Endothelial cell of umbilical vein (primary cell): ENCODE measurements around the gene CD164L2. TPM values are rescaled to one million over a fixed set of nuclear protein-coding genes. Genes with fewer than 3 reads are reported as not detected.

Experiments used
- BruUV-seq: library from RNA; stranded (reverse); fragments of 400-500 nt; replicated peaks from 2 replicates; lab custom pipeline; 2021; lab: Mats Ljungman, UMichigan
- CTCF ChIA-PET: fragments of 300-600, 350-600 bp; sonication (Branson Sonifier 250); formaldehyde crosslinking; loops from one replicate; lab custom pipeline; 2021; ENCODE audit warnings: antibody characterized with exemption, inconsistent platforms; lab: Charles Lee
- POLR2A ChIA-PET: fragments of 300-600, 350-600 bp; sonication (Branson Sonifier 250); formaldehyde crosslinking; loops from one replicate; lab custom pipeline; 2021; ENCODE audit warnings: antibody characterized with exemption, inconsistent platforms; lab: Charles Lee
- DNase-seq: peaks from one replicate; pipeline ENCODE4 v3.0.0-alpha.2; 2011; ENCODE audit warnings: low read depth, low spot score
- FAIRE-seq: peaks from 2 replicates; lab custom pipeline; 2011; peaks lifted over from hg19 to GRCh38; lab: Jason Lieb, UNC
- H2AFZ ChIP-seq: 2 replicates; pipeline ENCODE4 v1.6.0; 2012; ENCODE audit warnings: low read depth, low read length, control low read depth, inconsistent platforms
- H3K27ac ChIP-seq: 2 replicates; pipeline ENCODE4 v1.5.1; 2011; ENCODE audit warnings: low read depth, mild to moderate bottlenecking, control low read depth, low read length, moderate library complexity; ENCODE audit not compliant: insufficient read depth
- H3K27me3 ChIP-seq, 2 experiments: 2 replicates each; pipeline versions ENCODE4 v1.6.0 to v1.6.1; 2011; ENCODE audit warnings: low read length in 2 of 2, mixed read lengths in 1 of 2; ENCODE audit not compliant: control insufficient read depth in 2 of 2, insufficient read depth in 2 of 2
- H3K36me3 ChIP-seq, 2 experiments: 2 replicates in 1 of 2; 3 replicates in 1 of 2; pipeline ENCODE4 v1.5.1; 2011; ENCODE audit warnings: low read length in 2 of 2, mild to moderate bottlenecking in 1 of 2, moderate library complexity in 1 of 2; ENCODE audit not compliant: control insufficient read depth in 2 of 2, insufficient read depth in 2 of 2; ENCODE audit errors: extremely low read depth in 1 of 2
- H3K4me1 ChIP-seq: 3 replicates; pipeline ENCODE4 v1.5.1; 2011; ENCODE audit warnings: mild to moderate bottlenecking, low read length; ENCODE audit not compliant: control insufficient read depth, insufficient read depth; ENCODE audit errors: extremely low read depth
- H3K4me2 ChIP-seq: 2 replicates; pipeline ENCODE4 v1.6.1; 2011; ENCODE audit warnings: low read length, control low read depth, mixed read lengths; ENCODE audit not compliant: insufficient read depth
- H3K4me3 ChIP-seq, 3 experiments: fragments of 200-600 bp in 1 of 3; sonication (generic), shearing (Covaris generic) in 1 of 3; replicated peaks in 1 of 3; 2 replicates each; pipeline ENCODE4 v1.5.1; 2011 to 2016; ENCODE audit warnings: control low read depth in 3 of 3, low read length in 3 of 3, mild to moderate bottlenecking in 2 of 3, inconsistent platforms in 1 of 3, low read depth in 1 of 3, moderate library complexity in 1 of 3; ENCODE audit not compliant: insufficient read depth in 1 of 3
- H3K79me2 ChIP-seq: 2 replicates; pipeline ENCODE4 v1.6.0; 2012; ENCODE audit warnings: low read length, inconsistent platforms; ENCODE audit not compliant: control insufficient read depth, insufficient read depth
- H3K9ac ChIP-seq: replicated peaks from 2 replicates; pipeline ENCODE3; 2011; ENCODE audit warnings: low read length, control low read depth; ENCODE audit not compliant: insufficient read depth; ENCODE audit errors: extremely low read depth
- H3K9me1 ChIP-seq: replicated peaks from 3 replicates; pipeline ENCODE4 v1.6.0; 2011; ENCODE audit warnings: mild to moderate bottlenecking, low read length; ENCODE audit not compliant: control insufficient read depth, insufficient read depth; ENCODE audit errors: extremely low read depth
- H3K9me3 ChIP-seq: replicated peaks from 2 replicates; pipeline ENCODE4 v1.5.1; 2012; ENCODE audit warnings: low read length, inconsistent platforms; ENCODE audit not compliant: control insufficient read depth, insufficient read depth
- H4K20me1 ChIP-seq: replicated peaks from 2 replicates; pipeline ENCODE3; 2011; ENCODE audit warnings: mild to moderate bottlenecking, low read length; ENCODE audit not compliant: control insufficient read depth, insufficient read depth; ENCODE audit errors: extremely low read depth
- CTCF ChIP-seq, 2 donors: IDR thresholded peaks; 1 replicate in 1 of 2; 2 replicates in 1 of 2; pipeline ENCODE4 v1.5.1; 2011; ENCODE audit warnings: low read length in 2 of 2, mild to moderate bottlenecking in 2 of 2, moderate library complexity in 2 of 2, control low read depth in 1 of 2, inconsistent platforms in 1 of 2, low read depth in 1 of 2; ENCODE audit not compliant: insufficient read depth in 1 of 2; ENCODE audit errors: extremely low read depth in 1 of 2
- EZH2 ChIP-seq: IDR thresholded peaks from 2 replicates; pipeline ENCODE4 v1.6.1; 2012; ENCODE audit warnings: borderline replicate concordance, low read depth, mild to moderate bottlenecking, moderate library complexity, low read length, inconsistent platforms; ENCODE audit not compliant: severe bottlenecking
- FOS ChIP-seq: IDR thresholded peaks from 2 replicates; pipeline ENCODE4 v1.6.1; 2011; ENCODE audit warnings: mild to moderate bottlenecking, low read length, moderate library complexity, borderline replicate concordance; ENCODE audit not compliant: insufficient read depth
- GATA2 ChIP-seq: IDR thresholded peaks from 2 replicates; pipeline ENCODE4 v1.7.0; 2011; ENCODE audit warnings: low read depth, mild to moderate bottlenecking, moderate library complexity, mixed read lengths, low read length; ENCODE audit not compliant: insufficient read length, insufficient read depth
- JUN ChIP-seq: IDR thresholded peaks from 2 replicates; pipeline ENCODE4 v1.6.1; 2011; ENCODE audit warnings: borderline replicate concordance, low read depth; ENCODE audit not compliant: insufficient read length, insufficient read depth
- MAX ChIP-seq: IDR thresholded peaks from 2 replicates; pipeline ENCODE4 v1.6.1; 2011; ENCODE audit not compliant: insufficient read depth, insufficient read length
- MYC ChIP-seq: IDR thresholded peaks from one replicate; pipeline ENCODE4 v1.6.1; 2011; ENCODE audit warnings: mild to moderate bottlenecking, low read depth, low read length
- POLR2A ChIP-seq: IDR thresholded peaks from 2 replicates; pipeline ENCODE4 v1.6.1; 2012; ENCODE audit warnings: low read depth, mild to moderate bottlenecking, control low read depth, low read length
- POLR2AphosphoS5 ChIP-seq: IDR thresholded peaks from 2 replicates; pipeline ENCODE4 v1.6.1; 2012; ENCODE audit warnings: low read depth, mild to moderate bottlenecking, control low read depth, low read length, moderate library complexity; ENCODE audit not compliant: insufficient read depth
- dilution Hi-C: fragments of 300-500 bp; cut with MboI; formaldehyde crosslinking; loops from one replicate; pipeline ENCODE4 v1.15.0; 2019; ENCODE audit warnings: low sequenced_read_pairs; ENCODE audit not compliant: extremely low pct_ligation_motif_present
- intact Hi-C: fragments of 100-400 bp; cut with micrococcal nuclease; formaldehyde crosslinking; loops from one replicate; pipeline ENCODE4 v1.10.0; 2022
- polyA plus RNA-seq, 4 experiments: library from polyadenylated mRNA; depleted of rRNA in 3 of 4; stranded (reverse) in 3 of 4; unstranded in 1 of 4; fragments of >200 nt; gene quantifications; 2 replicates each; pipeline versions ENCODE4 v1.2.1 to v1.2.3, GENCODE V29; 2011 to 2012; ENCODE audit warnings: missing spikeins in 1 of 4
- total RNA-seq: library from RNA; stranded (reverse); gene quantifications from 2 replicates; pipeline ENCODE4 v1.2.3, GENCODE V29; 2021

The CD164L2 gene
- total and polyA plus RNA-seq, 2 donors (not counting 3 experiments of a cell fraction or from before 2014, with no cell fraction given): not detected

- Histone ChIP-seq H3K36me3 (no peaks in the 10 kb centered on the region), H3K9me3 (no peaks in the 10 kb centered on the region), H3K79me2 (no peaks in the 10 kb centered on the region), H3K4me2 (no peak overlapping the region), H3K9me1 (no peaks in the 10 kb centered on the region), H3K4me1 (no peaks in the 10 kb centered on the region), H3K9ac (no peak overlapping the region), H4K20me1 (no peaks in the 10 kb centered on the region), H2AFZ (no peak overlapping the region), H3K27me3 (peaks cover 0 to 3% of the 10 kb centered on the region in 2 experiments), H3K27ac (no peak overlapping the region), H3K4me3 (no peak overlapping the region)
- DNase-seq: no peak
- dilution Hi-C loops (no loop called here), intact Hi-C loops (no loop called here)
- no peak for TF ChIP-seq GATA2
- no peak for TF ChIP-seq EZH2
- no peak for TF ChIP-seq MAX
- no peak for TF ChIP-seq JUN
- TF ChIP-seq FOS: no peak
- TF ChIP-seq POLR2AphosphoS5: no peak
- TF ChIP-seq POLR2A: no peak
- no peak for TF ChIP-seq MYC
- no peak for TF ChIP-seq CTCF (IDR thresholded peaks at IDR 0.05; ENCODE audit: extremely low read depth in 1 of 2, insufficient read depth in 1 of 2, low read depth in 1 of 2, low read length in 2 of 2)
- POLR2A ChIA-PET: no interaction called here
- no peak for FAIRE-seq
- CTCF ChIA-PET: interaction anchor here (0.6 to 3.2 kb wide), 12 partner anchors 9 to 224 kb away, joined by 3 to 17 read pairs (median 4); partner anchors contain the start of genes MAP3K6, TMEM222 and WASF2
- no TSS peak for BruUV-seq
These were observed 967 bp downstream of the CD164L2 start for GRCh38 chr1:27381969-27382762.
